ENCODE measurements around the gene EGFLAM.

DNA sequence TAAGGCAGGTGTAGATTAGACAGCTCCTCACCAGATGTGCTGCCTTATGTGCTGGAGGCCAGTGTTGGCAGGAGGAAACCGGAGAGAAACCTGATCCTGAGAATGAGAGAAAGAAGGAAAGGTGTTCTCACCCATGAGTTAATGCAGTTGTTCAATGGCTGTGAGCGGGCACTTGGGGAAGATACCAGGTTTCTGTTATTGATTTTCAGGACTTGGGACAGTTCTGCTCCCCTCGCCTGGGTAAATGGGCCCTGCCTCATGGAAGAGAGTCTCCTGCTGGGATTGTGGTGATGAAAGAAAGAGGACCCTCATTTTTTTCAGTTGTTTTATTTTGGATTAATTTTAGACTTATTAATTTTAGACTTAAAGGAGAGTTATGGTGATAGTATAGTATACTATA, 59.5 kb downstream of the EGFLAM start:
- TF ChIP-seq MYC (IDR thresholded peaks at IDR 0.05; ENCODE audit: insufficient read depth, insufficient read length, insufficient replicate concordance, low read length, severe bottlenecking) (no peak), EP300 (IDR thresholded peaks at IDR 0.05; ENCODE audit: borderline replicate concordance in 1 of 2, control insufficient read depth in 1 of 2, low read depth in 2 of 2, low read length in 2 of 2) (no peak), POLR2A (IDR thresholded peaks at IDR 0.05; ENCODE audit: low read depth, low read length) (no peak), EZH2 (IDR thresholded peaks at IDR 0.05; ENCODE audit: borderline replicate concordance, control insufficient read depth, low read depth, low read length) (no peak), CREB1 (IDR thresholded peaks at IDR 0.05; ENCODE audit: low read depth) (no peak), NFYB (IDR thresholded peaks at IDR 0.05; ENCODE audit: insufficient read depth, low read depth, low read length) (no peak), NR2F1 (conservative IDR thresholded peaks at IDR 0.05) (no peak), SMC3 (IDR thresholded peaks at IDR 0.05; ENCODE audit: borderline replicate concordance, low read length) (no peak), SUZ12 (IDR thresholded peaks at IDR 0.05; ENCODE audit: unreplicated experiment) (no peak), NFYA (IDR thresholded peaks at IDR 0.05; ENCODE audit: borderline replicate concordance, low read depth, low read length) (no peak), SPI1 (IDR thresholded peaks at IDR 0.05; ENCODE audit: borderline replicate concordance, insufficient read depth, low read depth, low read length) (no peak), ZNF622 (IDR thresholded peaks at IDR 0.05) (no peak)
- TF ChIP-seq, protein P1, sequence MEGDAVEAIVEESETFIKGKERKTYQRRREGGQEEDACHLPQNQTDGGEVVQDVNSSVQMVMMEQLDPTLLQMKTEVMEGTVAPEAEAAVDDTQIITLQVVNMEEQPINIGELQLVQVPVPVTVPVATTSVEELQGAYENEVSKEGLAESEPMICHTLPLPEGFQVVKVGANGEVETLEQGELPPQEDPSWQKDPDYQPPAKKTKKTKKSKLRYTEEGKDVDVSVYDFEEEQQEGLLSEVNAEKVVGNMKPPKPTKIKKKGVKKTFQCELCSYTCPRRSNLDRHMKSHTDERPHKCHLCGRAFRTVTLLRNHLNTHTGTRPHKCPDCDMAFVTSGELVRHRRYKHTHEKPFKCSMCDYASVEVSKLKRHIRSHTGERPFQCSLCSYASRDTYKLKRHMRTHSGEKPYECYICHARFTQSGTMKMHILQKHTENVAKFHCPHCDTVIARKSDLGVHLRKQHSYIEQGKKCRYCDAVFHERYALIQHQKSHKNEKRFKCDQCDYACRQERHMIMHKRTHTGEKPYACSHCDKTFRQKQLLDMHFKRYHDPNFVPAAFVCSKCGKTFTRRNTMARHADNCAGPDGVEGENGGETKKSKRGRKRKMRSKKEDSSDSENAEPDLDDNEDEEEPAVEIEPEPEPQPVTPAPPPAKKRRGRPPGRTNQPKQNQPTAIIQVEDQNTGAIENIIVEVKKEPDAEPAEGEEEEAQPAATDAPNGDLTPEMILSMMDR (IDR thresholded peaks at IDR 0.05 in 2 of 3, conservative IDR thresholded peaks at IDR 0.05 in 1 of 3; ENCODE audit: control insufficient read depth in 2 of 3, extremely low read depth in 1 of 3, insufficient read depth in 1 of 3, low read depth in 3 of 3, low read length in 3 of 3) = no peak

Data from GM12878 (cell line).